H1 (cell line): ENCODE results near the gene KPNA1. TPM values are rescaled to one million over a fixed set of nuclear protein-coding genes. Genes with fewer than 3 reads are reported as not detected.

Experiments
- CTCF ChIA-PET: fragments of 300-600 bp; sonication (Branson Sonifier 250); formaldehyde crosslinking; loops from one replicate; lab custom pipeline; 2021; ENCODE audit not compliant: partially characterized antibody; lab: Charles Lee
- POLR2A ChIA-PET: fragments of 300-600 bp; sonication (Branson Sonifier 250); formaldehyde crosslinking; loops from one replicate; lab custom pipeline; 2021; ENCODE audit warnings: inconsistent platforms; ENCODE audit not compliant: partially characterized antibody; lab: Charles Lee
- DNase-seq, 2 experiments: peaks; one replicate each; pipeline versions ENCODE4 v3.0.0 to v3.0.0-alpha.2; 2010 to 2022; ENCODE audit warnings: low spot score in 2 of 2, low read depth in 1 of 2, mixed read lengths in 1 of 2
- FAIRE-seq: peaks from 2 replicates; lab custom pipeline; 2011; peaks lifted over from hg19 to GRCh38; lab: Jason Lieb, UNC
- H2AFZ ChIP-seq: 2 replicates; pipeline ENCODE4 v1.8.1; 2012; ENCODE audit warnings: low read length, inconsistent platforms
- H2AK5ac ChIP-seq: 2 replicates; pipeline ENCODE4 v1.6.1; 2013; ENCODE audit warnings: low read depth, low read length
- H2BK120ac ChIP-seq: replicated peaks from 2 replicates; pipeline ENCODE3; 2013; ENCODE audit warnings: low read depth, low read length, inconsistent platforms
- H2BK12ac ChIP-seq: 2 replicates; pipeline ENCODE4 v1.6.1; 2013; ENCODE audit warnings: low read depth, low read length
- H2BK15ac ChIP-seq: 2 replicates; pipeline ENCODE4 v1.6.1; 2013; ENCODE audit warnings: low read length
- H2BK20ac ChIP-seq: 2 replicates; pipeline ENCODE4 v1.6.1; 2013; ENCODE audit warnings: low read length
- H2BK5ac ChIP-seq: 2 replicates; pipeline ENCODE4 v1.6.1; 2013; ENCODE audit warnings: low read depth, low read length
- H3K14ac ChIP-seq: 2 replicates; pipeline ENCODE4 v1.6.1; 2013; ENCODE audit warnings: inconsistent platforms; ENCODE audit not compliant: insufficient read length
- H3K18ac ChIP-seq: 2 replicates; pipeline ENCODE4 v1.6.1; 2013; ENCODE audit warnings: low read length; ENCODE audit errors: extremely low read depth
- H3K23ac ChIP-seq: 2 replicates; pipeline ENCODE4 v1.6.1; 2013; ENCODE audit warnings: inconsistent platforms; ENCODE audit not compliant: insufficient read length
- H3K23me2 ChIP-seq: 2 replicates; pipeline ENCODE4 v1.6.1; 2013; ENCODE audit warnings: low read depth, low read length
- H3K27ac ChIP-seq: 2 replicates; pipeline ENCODE4 v1.6.1; 2011; ENCODE audit warnings: low read depth, low read length, inconsistent platforms
- H3K27me3 ChIP-seq, 4 experiments: replicated peaks in 1 of 4; 1 replicate in 1 of 4; 2 replicates in 3 of 4; pipeline versions ENCODE4 v1.6.1 to v1.8.1; 2011 to 2013; ENCODE audit warnings: low read length in 3 of 4, mild to moderate bottlenecking in 3 of 4, inconsistent platforms in 2 of 4, mixed read lengths in 2 of 4, moderate library complexity in 1 of 4; ENCODE audit not compliant: control insufficient read depth in 3 of 4, insufficient read depth in 3 of 4; ENCODE audit errors: extremely low read depth in 1 of 4
- H3K36me3 ChIP-seq, 4 experiments: 2 replicates each; pipeline versions ENCODE4 v1.6.1 to v1.8.1; 2011 to 2013; ENCODE audit warnings: mild to moderate bottlenecking in 4 of 4, low read length in 3 of 4, moderate library complexity in 2 of 4, control low read depth in 1 of 4, inconsistent platforms in 1 of 4; ENCODE audit not compliant: insufficient read depth in 4 of 4, control insufficient read depth in 2 of 4
- H3K4ac ChIP-seq: replicated peaks from 2 replicates; pipeline ENCODE3; 2013; ENCODE audit warnings: low read length, low read depth, mixed read lengths, inconsistent platforms; ENCODE audit not compliant: insufficient read length
- H3K4me1 ChIP-seq, 4 experiments: replicated peaks in 1 of 4; 1 replicate in 1 of 4; 2 replicates in 3 of 4; pipeline versions ENCODE4 v1.6.1 to v1.8.1; 2011 to 2013; ENCODE audit warnings: low read length in 3 of 4, inconsistent platforms in 2 of 4, mixed read lengths in 1 of 4; ENCODE audit not compliant: insufficient read depth in 4 of 4, control insufficient read depth in 3 of 4
- H3K4me2 ChIP-seq, 2 experiments: 2 replicates each; pipeline versions ENCODE4 v1.6.1 to v1.8.1; 2011 to 2013; ENCODE audit warnings: low read depth in 2 of 2, low read length in 2 of 2, control low read depth in 1 of 2, inconsistent platforms in 1 of 2, mild to moderate bottlenecking in 1 of 2; ENCODE audit not compliant: insufficient read depth in 1 of 2
- H3K4me3 ChIP-seq, 4 experiments: fragments of 200-600, 300-600 bp in 1 of 4; sonication (generic), shearing (Covaris generic), sonication (Bioruptor Twin) in 1 of 4; 2 replicates each; pipeline versions ENCODE4 v1.5.1 to v1.8.1; 2011 to 2016; ENCODE audit warnings: low read length in 4 of 4, low read depth in 3 of 4, control low read depth in 2 of 4, inconsistent platforms in 2 of 4, mild to moderate bottlenecking in 2 of 4, mixed read lengths in 1 of 4, moderate library complexity in 1 of 4; ENCODE audit not compliant: insufficient read depth in 2 of 4; ENCODE audit errors: extremely low read depth in 1 of 4
- H3K56ac ChIP-seq: replicated peaks from 2 replicates; pipeline ENCODE3; 2013; ENCODE audit warnings: low read depth, mild to moderate bottlenecking, mixed read lengths, low read length, inconsistent platforms; ENCODE audit not compliant: insufficient read length
- H3K79me1 ChIP-seq: 2 replicates; pipeline ENCODE4 v1.6.1; 2013; ENCODE audit warnings: low read depth, low read length, control low read depth
- H3K79me2 ChIP-seq, 2 experiments: 2 replicates each; pipeline versions ENCODE4 v1.6.1 to v1.8.1; 2012 to 2013; ENCODE audit warnings: low read length in 2 of 2, mild to moderate bottlenecking in 2 of 2, inconsistent platforms in 1 of 2; ENCODE audit not compliant: insufficient read depth in 2 of 2, control insufficient read depth in 1 of 2
- H3K9ac ChIP-seq, 4 experiments: replicated peaks in 1 of 4; 1 replicate in 1 of 4; 2 replicates in 3 of 4; pipeline versions ENCODE4 v1.6.1 to v1.8.1; 2011 to 2013; ENCODE audit warnings: low read depth in 3 of 4, low read length in 3 of 4, control low read depth in 2 of 4, mild to moderate bottlenecking in 2 of 4, moderate library complexity in 2 of 4, inconsistent platforms in 1 of 4; ENCODE audit errors: extremely low read depth in 1 of 4
- H3K9me3 ChIP-seq, 2 experiments: 2 replicates each; pipeline versions ENCODE4 v1.6.1 to v1.8.1; 2012 to 2013; ENCODE audit warnings: mild to moderate bottlenecking in 2 of 2, moderate library complexity in 2 of 2, control low read depth in 1 of 2, inconsistent platforms in 1 of 2, low read depth in 1 of 2, low read length in 1 of 2, mixed read lengths in 1 of 2; ENCODE audit not compliant: insufficient read depth in 2 of 2
- H4K20me1 ChIP-seq, 2 experiments: replicated peaks in 1 of 2; 2 replicates each; pipeline versions ENCODE3 to v1.8.1; 2011 to 2013; ENCODE audit warnings: inconsistent platforms in 2 of 2, low read length in 2 of 2, mild to moderate bottlenecking in 1 of 2; ENCODE audit not compliant: insufficient read depth in 2 of 2, control insufficient read depth in 1 of 2
- H4K5ac ChIP-seq: 2 replicates; pipeline ENCODE4 v1.6.1; 2013; ENCODE audit warnings: low read length, low read depth, mixed read lengths, inconsistent platforms; ENCODE audit not compliant: insufficient read length
- H4K8ac ChIP-seq: 2 replicates; pipeline ENCODE4 v1.8.0; 2013; ENCODE audit warnings: mild to moderate bottlenecking, moderate library complexity, low read length, inconsistent platforms; ENCODE audit not compliant: insufficient read depth; ENCODE audit errors: extremely low read depth
- H4K91ac ChIP-seq: replicated peaks from 2 replicates; pipeline ENCODE3; 2013; ENCODE audit warnings: low read length, mixed read lengths, inconsistent platforms; ENCODE audit not compliant: insufficient read length
- GABPA ChIP-seq: IDR thresholded peaks from 2 replicates; pipeline ENCODE4 v1.6.1; 2011; ENCODE audit warnings: mild to moderate bottlenecking, low read length, moderate library complexity, borderline replicate concordance; ENCODE audit not compliant: insufficient read depth
- HDAC2 ChIP-seq, 2 experiments: fragments of 300-600 bp in 1 of 2; sonication (generic) in 1 of 2; IDR thresholded peaks; 2 replicates each; pipeline ENCODE4 v1.6.1; 2011 to 2012; ENCODE audit warnings: low read depth in 2 of 2, low read length in 2 of 2, mild to moderate bottlenecking in 2 of 2, moderate library complexity in 2 of 2, borderline replicate concordance in 1 of 2, inconsistent platforms in 1 of 2
- HDAC6 ChIP-seq: IDR thresholded peaks from one replicate; pipeline ENCODE4 v1.7.1; 2012; ENCODE audit warnings: low read depth, mild to moderate bottlenecking, inconsistent platforms, low read length, moderate library complexity
- MAFK ChIP-seq: IDR thresholded peaks from 2 replicates; pipeline ENCODE4 v1.6.1; 2012; ENCODE audit warnings: low read depth, mild to moderate bottlenecking, improper control_type of control experiment, low read length
- NRF1 ChIP-seq: IDR thresholded peaks from 2 replicates; pipeline ENCODE4 v1.6.1; 2011; ENCODE audit warnings: mild to moderate bottlenecking, low read depth, low read length, improper control_type of control experiment
- POLR2AphosphoS5 ChIP-seq: IDR thresholded peaks from 2 replicates; pipeline ENCODE4 v1.6.1; 2011; ENCODE audit warnings: low read depth, low read length
- RAD21 ChIP-seq, 2 experiments: IDR thresholded peaks in 1 of 2; conservative IDR thresholded peaks in 1 of 2; 2 replicates each; pipeline ENCODE4 v1.6.1; 2011; ENCODE audit warnings: low read depth in 2 of 2, low read length in 2 of 2, improper control_type of control experiment in 1 of 2, inconsistent platforms in 1 of 2, mild to moderate bottlenecking in 1 of 2, moderate library complexity in 1 of 2
- SIX5 ChIP-seq: IDR thresholded peaks from 2 replicates; pipeline ENCODE4 v1.6.1; 2011; ENCODE audit warnings: mild to moderate bottlenecking, low read depth, low read length
- TAF7 ChIP-seq: optimal IDR thresholded peaks from 2 replicates; pipeline ENCODE3; 2011; ENCODE audit warnings: low read depth, mild to moderate bottlenecking, inconsistent platforms, low read length, moderate library complexity, borderline replicate concordance
- USF2 ChIP-seq: IDR thresholded peaks from 2 replicates; pipeline ENCODE4 v1.6.1; 2011; ENCODE audit warnings: low read length, improper control_type of control experiment
- YY1 ChIP-seq: IDR thresholded peaks from 2 replicates; pipeline ENCODE4 v1.6.1; 2011; ENCODE audit warnings: low read depth, mild to moderate bottlenecking, low read length
- ZNF274 ChIP-seq: IDR thresholded peaks from 2 replicates; pipeline ENCODE4 v1.7.0; 2012; ENCODE audit warnings: low read length, borderline replicate concordance; ENCODE audit errors: extremely low read depth
- WGBS, 2 experiments: shearing (Covaris generic) in 1 of 2; methylation state at CpG; one replicate each; pipeline versions ENCODE4 v1.1.6 to v1.1.7; 2013 to 2015; ENCODE audit warnings: low lambda C conversion rate in 2 of 2, mixed read lengths in 2 of 2, inconsistent platforms in 1 of 2, low coverage in 1 of 2, missing lambda C conversion rate in 1 of 2; ENCODE audit not compliant: insufficient replicate concordance in 2 of 2, insufficient coverage in 1 of 2, insufficient read length in 1 of 2; ENCODE audit errors: extremely low coverage in 1 of 2, missing lambda C conversion rate in 1 of 2; 5-methylcytosine and 5-hydroxymethylcytosine counted together
- polyA plus RNA-seq, 7 experiments: library from polyadenylated mRNA; depleted of rRNA in 3 of 7; stranded (reverse) in 5 of 7; unstranded in 2 of 7; fragments of >200 nt in 5 of 7; fragments of 200-250 nt in 2 of 7; gene quantifications; 1 replicate in 5 of 7; 2 replicates in 1 of 7; 4 replicates in 1 of 7; pipeline versions ENCODE4 v1.2.1 to v1.2.3, GENCODE V29; 2011 to 2013; ENCODE audit warnings: missing spikeins in 2 of 7, mixed read lengths in 2 of 7
- total RNA-seq: library from RNA; stranded (reverse); fragmentation: NEBNext Ultra II Directional; extraction: Animal tissue kit (Norgen Biotek cat#: 25700); gene quantifications from 2 replicates; pipeline ENCODE4 v1.2.1, GENCODE V29; 2021

The KPNA1 gene
- total and polyA plus RNA-seq, 2 of the 8 experiments (the other 6 are each of a cell fraction or from before 2014, with no cell fraction given), result 14.8 to 63.0 TPM

GRCh38 chr3:122497425-122497824, 17.3 kb downstream of the KPNA1 start:
- Histone ChIP-seq H2AFZ (no peak overlapping the region), H2BK120ac (no peak overlapping the region), H4K8ac (no peak overlapping the region), H3K4me3 (no peak overlapping the region), H3K27me3 (no peaks in the 10 kb centered on the region), H3K56ac (no peak overlapping the region), H3K36me3 (peaks cover 0 to 28% (median 0%) of the 10 kb centered on the region in 4 experiments; a peak in 3 of 8 replicates), H3K27ac (no peak overlapping the region), H2BK15ac (no peak overlapping the region), H3K79me2 (peaks cover 0 to 48% of the 10 kb centered on the region in 2 experiments; a peak in 2 of 4 replicates), H4K91ac (no peak overlapping the region), H3K9ac (no peak overlapping the region), H4K5ac (no peak overlapping the region), H3K9me3 (no peaks in the 10 kb centered on the region), H3K18ac (no peak overlapping the region), H4K20me1 (peaks cover 4 to 7% of the 10 kb centered on the region in 2 experiments), H2BK12ac (no peak overlapping the region), H3K14ac (no peak overlapping the region), H3K4ac (no peak overlapping the region), H2BK5ac (no peak overlapping the region), H3K23ac (no peak overlapping the region), H2AK5ac (no peak overlapping the region), H3K23me2 (no peaks in the 10 kb centered on the region; the same call in 1 of the 2 replicates), H2BK20ac (no peak overlapping the region), H3K79me1 (peaks cover 6% of the 10 kb centered on the region; the same call in 1 of the 2 replicates), H3K4me1 (peaks cover 0 to 6% (median 2%) of the 10 kb centered on the region in 4 experiments; a peak in 4 of 7 replicates), H3K4me2 (no peak overlapping the region)
- ChIA-PET CTCF (interaction anchor here (0.6 kb wide), 1 partner anchor 88 kb away, joined by 3 read pairs; no protein-coding TSS in a partner anchor), POLR2A (interaction anchor here (1.0 kb wide), 1 partner anchor 13 kb away, joined by 3 read pairs; no protein-coding TSS in a partner anchor)
- no peak for DNase-seq
- WGBS, 2 experiments, result 80% methylated on average over 1 of the region's 1 CpG; no CpG with 5 or more reads in 1 of the 2 experiments
- no peak for FAIRE-seq
- TF ChIP-seq GABPA (no peak), POLR2AphosphoS5 (no peak), ZNF274 (no peak), SIX5 (no peak), YY1 (no peak), MAFK (no peak), RAD21 (IDR thresholded peaks at IDR 0.05 in 1 of 2, conservative IDR thresholded peaks at IDR 0.05 in 1 of 2; ENCODE audit: low read depth in 2 of 2, low read length in 2 of 2) (no peak), NRF1 (no peak), TAF7 (no peak), HDAC6 (no peak), USF2 (no peak), HDAC2 (IDR thresholded peaks at IDR 0.05; ENCODE audit: borderline replicate concordance in 1 of 2, low read depth in 2 of 2, low read length in 2 of 2) (no peak)
